Measurements from ENCODE around the gene GNPTG.

The GNPTG gene

GRCh38 chr16:1347286-1347855, 4.4 kb upstream of the GNPTG start:
- DNase-seq (ENCODE audit: low read depth), result no peak

- no peak for DNase-seq (ENCODE audit: low read depth)
Measured at GRCh38 chr16:1347962-1348361, 3.8 kb upstream of the GNPTG start.

DNA sequence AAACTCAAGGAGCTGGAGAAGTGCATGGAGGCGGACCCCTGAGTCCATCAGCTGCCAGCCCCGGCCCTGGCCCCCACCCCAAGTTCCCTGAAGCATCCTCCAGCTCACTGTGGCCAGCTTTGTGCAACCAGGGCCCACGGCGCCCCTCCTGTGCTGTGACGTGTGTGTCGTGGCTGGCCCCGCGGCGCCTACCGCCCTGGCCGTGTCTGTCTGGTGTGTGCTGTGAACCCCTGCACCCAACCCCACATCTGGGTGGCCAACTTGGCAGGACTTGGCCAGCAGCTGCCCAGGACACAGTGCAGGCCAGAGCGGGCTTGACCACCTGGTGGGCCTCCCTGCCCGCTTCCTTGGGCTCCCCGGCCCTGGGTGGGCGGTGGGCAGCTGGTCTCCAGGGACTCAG, 3.3 kb upstream of the GNPTG start:
- DNase-seq (ENCODE audit: low read depth), result no peak

GRCh38 chr16:1348926-1349325, 2.8 kb upstream of the GNPTG start:
- DNase-seq (ENCODE audit: low read depth), result no peak

DNA sequence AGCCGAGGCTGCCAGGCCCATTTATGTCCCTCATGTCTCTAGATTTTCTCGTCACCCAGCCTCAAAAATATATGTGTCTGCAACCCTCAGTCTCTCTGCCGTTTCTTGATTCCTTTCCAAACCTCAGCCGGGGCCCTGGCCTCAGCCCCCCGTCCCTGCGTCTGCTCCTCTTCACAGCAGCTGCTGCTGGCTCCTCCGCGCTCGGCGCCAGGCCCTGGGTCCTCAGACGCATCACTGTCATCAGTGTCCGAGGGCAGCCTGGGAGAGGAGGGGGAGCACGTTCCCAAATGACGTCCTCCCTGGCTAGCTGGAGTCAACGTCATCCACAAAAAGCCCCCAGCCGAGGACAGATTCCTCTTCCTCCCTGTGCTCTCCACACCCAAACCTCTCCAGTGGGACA, 2.4 kb upstream of the GNPTG start:
- DNase-seq (ENCODE audit: low read depth), result no peak

DNA sequence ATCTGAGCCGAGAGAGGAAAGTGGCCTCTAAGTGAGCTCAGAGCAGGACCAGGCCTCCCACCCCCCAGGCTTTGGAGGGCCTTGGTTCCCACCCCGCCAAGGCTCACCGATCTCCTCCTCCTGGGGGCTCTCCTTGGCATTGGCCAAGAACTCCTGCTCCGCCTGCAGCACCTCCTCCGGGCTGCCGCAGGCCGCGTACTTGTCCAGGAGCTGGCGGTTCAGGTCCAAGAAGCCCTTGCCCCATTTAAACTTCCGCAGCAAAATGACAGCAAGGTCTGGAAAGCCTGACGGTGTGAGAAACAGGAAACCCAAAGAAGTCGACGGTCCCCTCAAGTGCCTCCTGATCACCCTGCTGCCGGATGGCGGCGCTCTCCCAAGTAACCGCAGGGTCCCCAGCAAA, 1.8 kb upstream of the GNPTG start:
- DNase-seq (ENCODE audit: low read depth), result no peak

DNA sequence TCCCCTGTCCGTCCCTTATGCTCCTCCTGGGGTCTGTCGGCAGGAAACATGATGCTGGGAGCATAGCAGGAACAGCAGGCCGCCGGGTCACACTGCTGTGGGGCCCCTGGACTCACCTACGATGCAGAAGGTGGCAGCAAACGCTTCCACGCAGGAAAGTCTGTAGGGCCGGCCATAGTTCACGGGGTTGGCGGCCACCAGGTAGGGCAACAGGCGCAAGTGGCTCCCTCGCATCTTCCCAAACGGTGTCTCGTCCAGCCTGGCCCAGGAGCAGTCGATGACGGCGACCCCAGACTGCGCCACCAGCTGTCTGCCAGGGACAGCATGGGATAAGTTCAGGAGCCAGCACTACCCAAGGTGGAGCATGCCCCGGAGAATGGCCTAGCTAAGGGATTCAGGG, 1.0 kb upstream of the GNPTG start:
- no peak for DNase-seq (ENCODE audit: low read depth)

DNA sequence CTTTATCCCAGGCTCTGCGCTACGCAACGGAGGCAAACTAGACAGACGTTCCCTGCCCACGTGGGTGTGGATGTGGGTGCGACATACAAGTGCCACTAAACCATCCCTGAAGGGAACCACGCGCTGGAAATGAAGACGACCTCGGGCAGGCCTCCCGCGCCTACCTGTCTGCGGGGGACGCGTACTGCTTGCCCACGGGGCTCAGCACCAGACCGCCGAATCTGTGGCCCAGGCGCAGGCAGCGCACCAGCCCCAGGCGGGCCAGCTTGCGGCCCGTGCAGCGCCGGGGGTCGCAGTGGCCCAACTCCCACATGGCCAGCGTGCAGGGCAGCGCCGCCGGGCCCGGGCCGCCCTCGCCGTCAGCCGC, 533 bp upstream of the GNPTG start:
- no peak for DNase-seq (ENCODE audit: low read depth)

- DNase-seq (ENCODE audit: low read depth), result no peak
Measured at GRCh38 chr16:1354815-1355540, 3.2 kb downstream of the GNPTG start.

DNA sequence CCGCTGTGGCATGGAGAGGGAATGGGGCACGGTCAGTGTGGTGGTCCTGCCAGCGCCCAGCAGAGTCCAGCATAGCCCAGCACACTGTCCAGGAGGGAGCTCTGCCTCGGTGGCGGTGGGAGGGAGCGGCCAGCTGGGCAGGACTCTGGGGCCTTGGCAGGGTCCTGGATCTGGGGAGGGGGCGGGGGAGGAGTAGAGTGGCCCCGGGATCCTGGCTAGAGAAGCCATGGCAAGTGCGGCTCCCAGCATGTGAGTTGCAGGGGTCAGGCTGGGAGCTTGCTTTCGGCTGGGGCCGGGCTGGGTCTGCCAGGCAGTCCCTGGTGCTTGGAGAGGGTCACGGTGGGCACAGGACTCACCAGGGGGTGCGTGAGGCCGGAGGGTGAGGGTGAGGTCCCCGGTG, 3.9 kb downstream of the GNPTG start:
- DNase-seq (ENCODE audit: low read depth), result no peak

GRCh38 chr16:1356061-1356900, 4.5 kb downstream of the GNPTG start:
- no peak for DNase-seq (ENCODE audit: low read depth)

DNA sequence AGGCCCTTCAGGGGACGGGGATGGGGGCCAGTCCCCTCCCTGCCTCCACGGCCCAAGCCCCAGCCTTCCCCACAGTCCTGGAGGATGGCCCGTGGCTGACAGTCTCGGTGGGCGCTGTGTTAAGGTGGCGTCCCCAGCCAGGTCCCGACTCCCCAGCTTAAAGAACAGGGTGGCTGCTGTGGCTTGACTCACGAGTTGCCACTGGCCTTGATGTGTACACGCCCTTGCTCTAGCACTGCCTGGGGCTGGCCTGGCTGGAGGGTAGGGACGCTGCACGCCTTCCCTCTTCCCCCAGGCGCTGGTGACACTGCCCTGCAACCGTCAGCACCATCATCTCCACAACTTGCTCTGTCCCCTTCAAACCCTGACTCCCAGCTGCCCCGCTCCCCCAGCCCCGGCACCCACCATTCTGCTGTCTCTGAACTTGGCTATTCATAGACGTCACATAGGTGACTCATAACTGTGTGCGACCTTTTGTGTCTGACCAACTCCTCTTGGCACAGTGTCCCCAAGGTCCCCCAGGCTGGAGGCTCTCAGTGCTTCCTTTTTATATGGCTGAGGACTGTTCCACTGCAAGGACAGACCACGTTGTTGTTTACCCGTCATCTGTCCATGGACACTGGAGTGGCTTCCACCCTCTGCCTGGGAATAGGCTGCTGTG, 6.3 kb downstream of the GNPTG start:
- no peak for DNase-seq (ENCODE audit: low read depth)

- DNase-seq (ENCODE audit: low read depth), result no peak
Measured at GRCh38 chr16:1361685-1362360, 10.1 kb downstream of the GNPTG start.

GRCh38 chr16:1362807-1363206, 11.1 kb downstream of the GNPTG start:
- no peak for DNase-seq (ENCODE audit: low read depth)

DNA sequence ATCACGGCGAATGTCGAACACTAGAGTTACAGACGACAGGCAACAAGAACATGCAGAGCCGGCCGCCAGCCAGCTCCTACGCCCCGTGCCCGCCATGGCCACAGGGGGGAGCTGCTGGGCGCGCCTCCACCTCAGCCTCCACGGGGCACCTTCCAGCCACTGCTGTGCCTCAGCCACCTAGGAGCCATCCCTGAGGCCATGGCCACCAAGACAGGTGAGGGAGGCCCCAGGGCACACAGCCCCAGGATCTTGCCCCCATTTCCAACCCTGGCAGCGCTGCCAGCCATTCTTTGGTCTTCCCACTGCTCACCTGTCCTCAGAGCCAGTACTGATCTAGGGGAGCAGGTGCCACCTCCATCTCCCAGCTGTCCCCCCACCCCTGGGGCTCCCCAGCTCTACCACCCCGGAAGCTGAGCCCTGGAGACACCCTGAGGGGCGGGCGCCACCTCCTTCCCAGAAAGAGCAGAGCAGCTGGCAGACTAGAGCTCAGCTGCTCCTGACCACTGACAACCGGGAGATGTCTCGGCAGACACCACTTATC, 11.8 kb downstream of the GNPTG start:
- DNase-seq (ENCODE audit: low read depth), result no peak

- no peak for DNase-seq (ENCODE audit: low read depth)
Measured at GRCh38 chr16:1364510-1364909, 12.8 kb downstream of the GNPTG start.

GRCh38 chr16:1366060-1366711, 14.5 kb downstream of the GNPTG start:
- DNase-seq (ENCODE audit: low read depth), result no peak

- DNase-seq (ENCODE audit: low read depth), result no peak
Measured at GRCh38 chr16:1366712-1367299, 15.1 kb downstream of the GNPTG start.

- no peak for DNase-seq (ENCODE audit: low read depth)
Measured at GRCh38 chr16:1367486-1368174, 15.9 kb downstream of the GNPTG start.
